Upper lobe of left lung (tissue), 6 donors: ENCODE data around the gene RSPO1. TPM values are rescaled to one million over a fixed set of nuclear protein-coding genes. Genes with fewer than 3 reads are reported as not detected.
"Not testable (repeated sequence)": the region's sequence is repeated elsewhere in the genome, so short reads cannot be mapped to it uniquely, and the experiment has no call there.

Experiments
- ATAC-seq, 2 donors: fragments of 200-7000 bp; cut with Tn5 transposase; one replicate each; pipeline ENCODE4 v1.9.1; 2022; ENCODE audit warnings: mild to moderate bottlenecking in 2 of 2, moderate library complexity in 2 of 2; ENCODE audit not compliant: low FRiP score in 2 of 2
- DNase-seq, 2 donors: peaks; one replicate each; pipeline ENCODE4 v3.0.0-alpha.2; 2019 to 2020
- H3K27ac ChIP-seq, 4 donors: fragments of 200-600 bp; sonication (generic); one replicate each; pipeline ENCODE4 v1.5.1; 2016 to 2019
- H3K27me3 ChIP-seq, 4 donors: fragments of 200-600 bp; sonication (generic); one replicate each; pipeline ENCODE4 v1.5.1; 2017 to 2019
- H3K36me3 ChIP-seq, 4 donors: fragments of 200-600 bp; sonication (generic); one replicate each; pipeline ENCODE4 v1.5.1; 2016 to 2019
- H3K4me1 ChIP-seq, 4 donors: fragments of 200-600 bp; sonication (generic); one replicate each; pipeline ENCODE4 v1.5.1; 2018 to 2019
- H3K4me3 ChIP-seq, 4 donors: fragments of 200-600 bp; sonication (generic); one replicate each; pipeline ENCODE4 v1.5.1; 2017 to 2019; ENCODE audit warnings: mild to moderate bottlenecking in 2 of 4, moderate library complexity in 1 of 4
- H3K9me3 ChIP-seq, 4 donors: fragments of 200-600 bp; sonication (generic); one replicate each; pipeline ENCODE4 v1.5.1; 2018 to 2019
- EP300 ChIP-seq, 4 donors: sonication (generic); formaldehyde crosslinking; IDR thresholded peaks; one replicate each; pipeline ENCODE4 v1.5.1; 2017; ENCODE audit warnings: antibody characterized with exemption in 4 of 4, control low read depth in 2 of 4
- POLR2A ChIP-seq, 4 donors: fragments of 450-650 bp; IDR thresholded peaks; one replicate each; pipeline ENCODE4 v1.5.1; 2016 to 2017; ENCODE audit warnings: antibody characterized with exemption in 4 of 4, mild to moderate bottlenecking in 2 of 4
- POLR2AphosphoS5 ChIP-seq, 2 donors: sonication (generic); formaldehyde crosslinking; IDR thresholded peaks; one replicate each; pipeline ENCODE4 v1.5.1; 2017; ENCODE audit warnings: antibody characterized with exemption in 2 of 2
- WGBS, 2 donors: methylation state at CpG; one replicate each; pipeline ENCODE4 v1.1.5; 2017 to 2018; 5-methylcytosine and 5-hydroxymethylcytosine counted together
- total RNA-seq, 6 donors: library from RNA; depleted of rRNA in 4 of 6; stranded (reverse); fragments of >200 nt in 4 of 6; gene quantifications; one replicate each; pipeline versions ENCODE4 v1.1.0 to v1.2.1, GENCODE V29; 2016 to 2021
- TF ChIP-seq, protein P1 (sequence below), 6 experiments: fragments of 450-650 bp in 4 of 6; fragments of 200-600 bp in 2 of 6; sonication (generic) in 2 of 6; IDR thresholded peaks; one replicate each; pipeline ENCODE4 v1.5.1; 2016 to 2019; ENCODE audit warnings: antibody characterized with exemption in 6 of 6
- donor health status: DM: no; HTN: no; CAD: no; lungs with moderate emphysema.
- donor health status: DM: no; HTN: yes; CAD: no; lungs with severe emphysema.

Gene RSPO1
- total RNA-seq, 6 donors from 2014 or later: 0.98 to 5.4 (median 3.5) TPM

DNA sequence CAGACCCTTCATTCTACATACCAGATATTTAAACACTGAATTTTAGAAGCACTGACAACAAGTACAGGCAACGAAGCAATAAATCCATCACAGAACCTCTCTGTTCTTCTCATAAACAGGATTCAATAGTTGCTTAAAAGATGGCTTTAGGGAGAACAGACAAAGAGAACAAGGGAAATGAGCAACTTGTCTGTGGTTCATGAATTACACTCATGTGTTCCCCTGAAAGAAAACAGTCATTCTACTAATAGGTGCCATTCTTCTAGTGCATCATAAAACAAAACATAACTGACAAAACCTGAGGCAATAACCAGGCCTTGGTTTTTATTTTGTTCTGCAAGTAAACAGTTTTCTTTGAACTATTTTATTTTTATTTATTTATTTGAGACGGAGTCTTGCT, 45.8 kb downstream of the RSPO1 start:
- Histone ChIP-seq H3K27me3 (no peaks in the 10 kb centered on the region), H3K27ac (no peak overlapping the region), H3K4me1 (peaks cover 2 to 5% (median 4%) of the 10 kb centered on the region in 4 donors), H3K4me3 (no peak overlapping the region), H3K9me3 (no peaks in the 10 kb centered on the region), H3K36me3 (peaks cover 49 to 94% (median 69%) of the 10 kb centered on the region in 4 donors)
- TF ChIP-seq POLR2AphosphoS5 (IDR thresholded peaks at IDR 0.05) (no peak), EP300 (IDR thresholded peaks at IDR 0.05) (no peak), POLR2A (IDR thresholded peaks at IDR 0.05) (no peak)
- TF ChIP-seq, protein P1, sequence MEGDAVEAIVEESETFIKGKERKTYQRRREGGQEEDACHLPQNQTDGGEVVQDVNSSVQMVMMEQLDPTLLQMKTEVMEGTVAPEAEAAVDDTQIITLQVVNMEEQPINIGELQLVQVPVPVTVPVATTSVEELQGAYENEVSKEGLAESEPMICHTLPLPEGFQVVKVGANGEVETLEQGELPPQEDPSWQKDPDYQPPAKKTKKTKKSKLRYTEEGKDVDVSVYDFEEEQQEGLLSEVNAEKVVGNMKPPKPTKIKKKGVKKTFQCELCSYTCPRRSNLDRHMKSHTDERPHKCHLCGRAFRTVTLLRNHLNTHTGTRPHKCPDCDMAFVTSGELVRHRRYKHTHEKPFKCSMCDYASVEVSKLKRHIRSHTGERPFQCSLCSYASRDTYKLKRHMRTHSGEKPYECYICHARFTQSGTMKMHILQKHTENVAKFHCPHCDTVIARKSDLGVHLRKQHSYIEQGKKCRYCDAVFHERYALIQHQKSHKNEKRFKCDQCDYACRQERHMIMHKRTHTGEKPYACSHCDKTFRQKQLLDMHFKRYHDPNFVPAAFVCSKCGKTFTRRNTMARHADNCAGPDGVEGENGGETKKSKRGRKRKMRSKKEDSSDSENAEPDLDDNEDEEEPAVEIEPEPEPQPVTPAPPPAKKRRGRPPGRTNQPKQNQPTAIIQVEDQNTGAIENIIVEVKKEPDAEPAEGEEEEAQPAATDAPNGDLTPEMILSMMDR (IDR thresholded peaks at IDR 0.05): no peak
- DNase-seq (no peak), ATAC-seq (no peak)
- 94 to 98% methylated on average over 2 of the region's 2 CpGs for WGBS, 2 donors

DNA sequence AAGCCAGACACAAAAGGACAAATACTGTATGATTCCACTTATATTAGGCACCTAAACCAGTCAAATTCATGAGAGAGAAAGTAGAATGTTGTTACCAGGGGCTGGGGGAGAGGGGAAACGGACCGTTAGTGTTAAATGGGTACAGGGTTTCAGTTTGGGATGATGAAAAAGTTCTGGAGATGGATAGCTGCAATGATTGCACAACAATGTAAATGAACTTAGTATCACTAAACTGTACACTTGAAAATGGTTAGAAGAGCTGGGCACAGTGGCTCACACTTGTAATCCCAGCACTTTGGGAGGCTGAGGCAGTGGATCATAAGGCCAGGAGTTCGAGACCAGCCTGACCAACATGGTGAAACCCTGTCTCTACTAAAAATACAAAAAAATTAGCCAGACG, 50.1 kb downstream of the RSPO1 start:
- H3K36me3 ChIP-seq: peaks cover 52 to 100% (median 73%) of the 10 kb centered on the region in 4 donors
- H3K9me3 ChIP-seq, H3K27ac ChIP-seq, ATAC-seq, H3K4me3 ChIP-seq, DNase-seq, H3K27me3 ChIP-seq, H3K4me1 ChIP-seq: not testable (repeated sequence)
- 92 to 99% methylated on average over 4 of the region's 4 CpGs for WGBS, 2 donors

DNA sequence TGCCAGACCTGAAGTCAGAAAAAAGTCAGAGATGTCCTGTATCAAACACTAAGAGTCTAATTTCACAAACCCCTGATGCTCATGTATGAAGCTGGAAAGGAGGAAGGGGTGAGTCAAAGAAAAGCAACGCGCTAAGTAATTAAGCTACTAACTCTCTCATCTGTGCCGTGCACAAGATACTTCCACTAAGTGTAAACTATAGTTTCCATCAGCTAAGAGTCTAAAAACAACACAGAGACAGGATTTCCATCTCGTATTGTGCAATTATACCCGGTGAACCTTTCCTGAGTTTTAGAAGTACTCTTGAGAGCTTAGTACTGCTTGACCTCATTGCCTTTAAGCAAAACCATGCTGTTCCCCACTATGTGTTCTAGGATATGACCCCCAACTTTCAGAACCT, 59.0 kb downstream of the RSPO1 start:
- no peaks in the 10 kb centered on the region for H3K27me3 ChIP-seq
- H3K4me1 ChIP-seq: no peaks in the 10 kb centered on the region
- no peak for DNase-seq
- H3K4me3 ChIP-seq: no peak overlapping the region
- 72 to 82% methylated on average over 5 of the region's 5 CpGs for WGBS, 2 donors
- H3K27ac ChIP-seq: no peak overlapping the region
- H3K9me3 ChIP-seq: no peaks in the 10 kb centered on the region
- H3K36me3 ChIP-seq: peaks cover 28 to 100% (median 83%) of the 10 kb centered on the region in 4 donors
- no peak for ATAC-seq
- no peak for TF ChIP-seq POLR2AphosphoS5 (IDR thresholded peaks at IDR 0.05)
- no peak for TF ChIP-seq POLR2A (IDR thresholded peaks at IDR 0.05)
- TF ChIP-seq EP300 (IDR thresholded peaks at IDR 0.05): no peak
- TF ChIP-seq, protein P1 (IDR thresholded peaks at IDR 0.05): no peak

DNA sequence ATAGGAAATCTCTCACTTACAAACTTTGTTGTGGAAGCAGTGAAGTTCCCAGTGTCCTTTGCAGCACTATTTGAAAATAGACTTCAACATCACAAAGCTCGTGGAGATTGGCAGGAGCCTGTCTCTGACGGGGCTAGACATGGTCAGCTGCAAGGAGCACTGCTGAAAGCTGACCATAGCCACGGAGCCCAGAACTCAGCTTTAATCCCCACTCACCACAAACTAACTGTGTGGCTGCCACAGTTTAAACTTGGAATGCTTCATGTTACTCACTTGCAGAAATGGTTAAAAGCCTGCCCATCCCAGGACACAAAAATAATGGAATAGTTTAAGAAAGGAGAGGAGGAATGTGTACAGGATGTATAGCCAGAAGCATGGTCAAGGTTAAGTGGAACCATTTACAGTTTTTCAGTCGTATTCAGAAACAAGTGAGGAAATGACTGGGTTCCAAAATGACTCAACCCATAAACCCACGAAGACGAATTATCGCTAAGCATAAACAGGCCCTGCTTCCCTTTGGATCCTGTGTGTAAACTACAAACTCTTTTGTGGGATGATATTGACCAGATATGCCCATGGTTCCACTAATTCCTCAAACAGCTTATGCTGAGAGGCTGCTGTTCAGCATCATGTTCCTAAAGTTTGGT, 59.7 kb downstream of the RSPO1 start:
- 75 to 79% methylated on average over 7 of the region's 7 CpGs for WGBS, 2 donors
- Histone ChIP-seq H3K27ac (no peak overlapping the region), H3K4me1 (no peaks in the 10 kb centered on the region), H3K4me3 (no peak overlapping the region), H3K9me3 (no peaks in the 10 kb centered on the region), H3K36me3 (peaks cover 28 to 100% (median 81%) of the 10 kb centered on the region in 4 donors), H3K27me3 (no peaks in the 10 kb centered on the region)
- ATAC-seq: no peak
- no peak for TF ChIP-seq EP300 (IDR thresholded peaks at IDR 0.05)
- TF ChIP-seq, protein P1 (IDR thresholded peaks at IDR 0.05): no peak
- TF ChIP-seq POLR2A (IDR thresholded peaks at IDR 0.05): no peak
- DNase-seq: no peak

DNA sequence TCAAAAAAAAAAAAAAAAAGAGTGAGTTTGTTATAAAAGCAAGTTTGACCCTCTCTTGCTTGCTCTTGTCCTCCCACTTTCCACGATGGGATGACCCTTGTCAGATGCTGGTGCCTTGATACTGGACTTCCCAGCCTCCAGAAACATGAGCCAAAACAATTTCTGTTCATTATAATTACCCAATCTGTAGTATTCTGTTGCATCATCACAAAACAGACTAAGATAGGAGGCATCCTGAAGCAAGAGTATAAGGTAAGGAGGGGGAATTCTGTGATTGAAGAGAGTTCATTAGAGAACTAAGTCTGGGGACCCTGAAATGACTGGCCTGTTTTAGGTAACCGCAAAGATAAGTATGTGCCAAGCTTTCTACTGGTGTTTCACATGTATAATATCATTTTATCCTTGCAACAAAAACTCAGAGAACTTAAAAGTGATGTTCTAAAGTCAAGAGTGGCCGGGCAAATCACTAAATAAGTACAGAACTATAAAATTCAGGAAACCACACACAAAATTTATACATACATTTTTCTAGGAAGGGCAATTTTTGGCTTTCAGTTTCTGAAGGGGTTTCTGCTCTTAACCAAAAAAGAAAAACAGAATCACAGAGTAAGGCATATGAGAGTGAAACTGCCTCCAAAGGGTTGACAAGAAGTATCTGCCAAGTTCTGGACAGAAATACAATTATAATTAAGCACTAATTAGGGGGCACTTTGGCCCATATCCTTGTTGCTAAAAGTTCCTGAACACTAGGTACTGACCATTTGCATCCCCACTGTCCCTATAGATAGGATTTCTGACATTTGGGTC, 64.0 kb downstream of the RSPO1 start:
- peaks cover 57 to 100% (median 88%) of the 10 kb centered on the region in 4 donors for H3K36me3 ChIP-seq
- no peak for ATAC-seq
- no peak for TF ChIP-seq EP300 (IDR thresholded peaks at IDR 0.05)
- TF ChIP-seq POLR2AphosphoS5 (IDR thresholded peaks at IDR 0.05): no peak
- TF ChIP-seq, protein P1 (IDR thresholded peaks at IDR 0.05): no peak
- no peak for TF ChIP-seq POLR2A (IDR thresholded peaks at IDR 0.05)

More for the DNA sequence above, 64.0 kb downstream of the RSPO1 start:
- Histone ChIP-seq H3K4me3 (no peak overlapping the region), H3K27me3 (no peaks in the 10 kb centered on the region), H3K4me1 (no peaks in the 10 kb centered on the region), H3K27ac (no peak overlapping the region), H3K9me3 (no peaks in the 10 kb centered on the region)
- WGBS, 2 donors: 87 to 95% methylated on average over 3 of the region's 3 CpGs
- no peak for DNase-seq
